HuH-7 (cell line): ENCODE results near the gene NKPD1.
A peak's percentile ranks its signal among the peaks of the same experiment; 100 is the strongest.
"Not testable (repeated sequence)": the region's sequence is repeated elsewhere in the genome, so short reads cannot be mapped to it uniquely, and the experiment has no call there.

Source experiments
- DNase-seq: peaks from one replicate; pipeline ENCODE4 v3.0.0; 2011; ENCODE audit warnings: low spot score

NKPD1 gene

DNA sequence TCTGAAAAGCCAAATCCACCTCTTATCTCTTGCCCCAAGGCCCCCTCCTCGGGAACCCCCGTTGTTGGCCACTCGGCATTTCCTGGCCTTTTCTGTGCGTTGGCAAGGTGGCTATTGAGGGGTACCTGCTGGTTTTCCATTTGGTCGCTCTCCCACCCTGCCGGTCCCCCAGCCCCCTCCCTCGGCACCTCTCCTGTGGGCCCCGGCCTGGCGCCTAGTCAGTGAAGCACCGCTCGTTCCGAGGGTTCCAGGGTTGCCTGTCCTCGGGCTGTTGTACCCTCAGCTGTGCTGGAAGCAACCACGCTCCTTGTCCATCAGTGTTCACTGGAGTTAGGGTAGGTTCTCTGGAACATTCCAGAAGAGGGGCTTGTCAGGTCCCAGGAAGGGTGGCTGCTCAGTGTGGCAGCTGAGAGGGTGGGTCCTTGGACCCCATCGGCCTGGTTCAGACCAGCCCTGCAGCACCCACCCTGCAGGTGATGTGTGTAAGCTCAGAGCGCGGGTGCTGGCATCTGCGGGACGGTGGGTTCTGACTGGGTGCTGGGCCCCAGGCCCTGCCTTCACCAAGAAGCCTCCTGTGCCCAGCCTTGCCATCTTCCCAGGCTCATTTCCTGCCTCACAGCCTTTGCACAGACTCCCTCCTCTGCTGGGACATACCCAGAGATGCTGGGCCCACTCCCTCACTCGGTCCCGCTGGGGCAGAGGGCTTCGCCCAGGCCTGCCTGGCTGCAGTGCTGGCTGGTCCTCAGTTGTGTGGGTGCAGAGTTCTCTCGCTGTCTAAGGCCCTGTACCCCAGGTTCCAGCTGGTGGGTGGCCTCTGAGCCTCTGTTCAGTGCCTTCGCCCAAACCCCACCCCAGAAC lies 21.3 kb downstream of the NKPD1 start:
- DNase-seq: no peak

DNA sequence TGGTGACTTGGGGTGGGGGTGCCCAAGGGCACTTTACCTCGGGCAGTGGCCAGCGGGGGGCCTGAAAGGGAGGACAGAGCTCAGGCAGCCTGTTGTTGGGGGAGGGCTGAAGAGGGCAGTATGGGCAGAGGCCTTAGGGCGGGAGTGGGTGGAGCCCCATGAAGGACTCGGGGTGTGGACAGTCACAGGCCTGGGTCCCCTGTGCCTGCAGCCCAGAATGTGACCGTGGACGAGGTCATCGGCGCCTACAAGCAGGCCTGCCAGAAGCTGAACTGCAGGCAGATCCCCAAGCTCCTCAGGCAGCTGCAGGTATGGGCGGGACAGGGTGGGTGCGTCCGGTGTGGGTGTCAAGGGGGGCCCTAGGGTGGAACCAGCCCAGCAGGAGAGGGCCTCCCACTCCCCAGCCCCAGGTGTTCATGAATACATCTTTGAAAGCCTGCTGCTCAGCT lies 22.5 kb downstream of the NKPD1 start:
- no peak for DNase-seq

DNA sequence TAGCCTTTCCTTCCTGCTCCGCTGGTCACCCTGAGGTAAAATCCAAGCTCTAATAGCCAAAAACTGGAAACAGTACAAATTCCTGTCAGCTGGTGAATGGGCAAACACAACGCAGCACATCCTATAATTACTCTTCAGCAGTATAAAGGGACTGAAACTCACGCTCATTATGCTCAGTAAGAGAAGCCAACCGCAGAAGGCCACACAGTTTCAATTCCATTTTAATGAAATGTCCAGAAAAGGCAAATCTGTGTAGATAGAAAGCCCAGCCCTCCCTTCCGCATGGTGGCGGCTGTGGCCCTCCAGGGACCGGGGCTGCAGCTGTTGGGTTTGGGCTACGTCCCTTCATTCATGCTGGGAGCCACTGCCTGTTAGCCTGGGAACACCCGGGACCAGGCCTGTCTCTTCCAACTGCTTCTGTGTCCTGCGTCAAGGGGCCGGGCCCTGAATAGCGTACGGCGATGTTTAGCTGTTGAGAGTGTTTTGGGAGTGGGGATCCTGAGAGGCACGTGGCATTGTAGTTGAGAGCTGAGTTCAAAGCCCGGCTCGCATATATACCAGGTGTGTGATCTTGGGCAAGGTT lies 23.5 kb downstream of the NKPD1 start:
- DNase-seq: no peak

DNA sequence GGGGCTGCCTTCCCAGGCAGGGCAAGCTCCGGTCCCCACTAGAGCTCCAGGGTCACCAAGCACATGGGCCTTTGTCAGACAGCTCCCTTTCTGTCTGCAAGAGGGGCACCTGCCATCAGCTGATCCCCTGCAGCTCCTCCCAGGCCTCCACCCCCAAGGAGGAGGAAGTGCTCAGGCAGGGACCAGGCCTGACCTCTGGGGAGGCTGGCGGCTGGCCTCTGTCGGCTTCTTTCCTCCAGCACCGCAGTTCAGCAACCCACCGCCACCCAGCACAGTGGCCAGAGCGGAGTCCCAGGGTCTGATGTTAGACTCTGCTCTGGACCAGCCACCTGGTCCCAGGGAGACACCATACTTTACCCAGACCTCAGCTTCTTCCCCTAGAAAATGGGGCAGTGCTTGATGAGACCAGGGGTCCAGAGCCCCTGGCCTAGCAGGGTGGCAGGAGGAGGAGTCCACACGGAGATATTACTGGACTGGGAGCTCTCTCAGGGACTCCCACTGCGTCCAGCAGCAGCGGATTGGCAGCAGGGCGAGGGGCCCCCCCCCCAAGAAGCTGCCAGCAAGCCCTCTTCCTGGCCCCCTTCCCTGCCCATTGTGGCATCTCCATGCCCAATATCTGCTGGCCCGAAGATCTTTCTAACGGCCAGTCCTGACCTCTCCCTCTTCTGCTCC lies 24.1 kb downstream of the NKPD1 start:
- no peak for DNase-seq

DNA sequence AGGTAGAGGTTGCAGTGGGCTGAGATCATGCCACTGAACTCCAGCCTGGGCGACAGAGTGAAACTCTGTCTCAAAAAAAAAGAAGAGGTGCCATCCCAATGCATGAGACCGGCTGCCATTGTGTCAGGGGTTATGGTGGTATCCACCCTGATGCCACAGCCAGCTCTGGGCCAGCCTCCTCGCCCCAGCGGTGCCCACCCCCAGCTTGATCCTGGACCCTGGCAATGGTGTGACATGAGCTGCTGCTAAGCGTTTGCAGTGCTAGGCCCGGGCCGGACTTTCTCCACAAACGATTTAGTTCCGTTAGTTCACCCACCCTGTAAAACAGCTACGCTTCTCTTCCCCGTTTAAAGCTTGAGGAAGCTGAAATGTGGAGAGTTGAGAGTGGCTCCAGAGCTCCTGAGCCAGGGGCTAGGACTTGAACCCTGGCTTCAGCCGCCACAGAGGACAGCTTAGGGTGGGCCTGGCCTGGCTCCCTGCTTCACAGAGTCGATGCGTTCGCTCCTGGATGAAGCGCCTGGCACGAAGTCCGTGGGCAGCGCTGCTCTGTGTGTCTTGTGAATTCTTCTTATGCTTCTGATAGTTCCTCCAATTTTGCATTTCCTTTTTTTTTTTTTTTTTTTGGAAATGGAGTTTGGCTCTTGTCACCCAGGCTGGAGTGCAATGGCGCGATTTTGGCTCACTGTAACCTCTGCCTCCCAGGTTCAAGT lies 25.5 kb downstream of the NKPD1 start:
- no peak for DNase-seq

DNA sequence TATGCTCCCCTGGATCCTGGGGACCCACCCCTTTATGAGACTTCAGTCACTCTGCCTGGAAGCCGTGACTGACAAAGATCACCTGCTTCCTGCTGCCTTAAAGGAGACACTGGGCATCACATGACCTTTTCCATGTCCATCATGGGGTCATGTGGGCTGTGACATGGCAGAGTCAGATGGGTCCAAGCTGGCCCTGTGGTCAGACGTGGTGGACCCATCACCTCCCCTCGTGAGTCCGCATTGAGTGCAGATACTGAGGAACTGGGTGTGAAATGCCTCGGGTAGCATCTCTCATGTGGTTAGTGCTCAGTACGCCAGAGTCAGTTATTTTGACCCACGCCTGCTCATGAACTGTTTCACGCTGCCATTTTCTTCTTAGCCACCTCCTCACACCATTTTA lies 27.1 kb downstream of the NKPD1 start:
- no peak for DNase-seq

DNA sequence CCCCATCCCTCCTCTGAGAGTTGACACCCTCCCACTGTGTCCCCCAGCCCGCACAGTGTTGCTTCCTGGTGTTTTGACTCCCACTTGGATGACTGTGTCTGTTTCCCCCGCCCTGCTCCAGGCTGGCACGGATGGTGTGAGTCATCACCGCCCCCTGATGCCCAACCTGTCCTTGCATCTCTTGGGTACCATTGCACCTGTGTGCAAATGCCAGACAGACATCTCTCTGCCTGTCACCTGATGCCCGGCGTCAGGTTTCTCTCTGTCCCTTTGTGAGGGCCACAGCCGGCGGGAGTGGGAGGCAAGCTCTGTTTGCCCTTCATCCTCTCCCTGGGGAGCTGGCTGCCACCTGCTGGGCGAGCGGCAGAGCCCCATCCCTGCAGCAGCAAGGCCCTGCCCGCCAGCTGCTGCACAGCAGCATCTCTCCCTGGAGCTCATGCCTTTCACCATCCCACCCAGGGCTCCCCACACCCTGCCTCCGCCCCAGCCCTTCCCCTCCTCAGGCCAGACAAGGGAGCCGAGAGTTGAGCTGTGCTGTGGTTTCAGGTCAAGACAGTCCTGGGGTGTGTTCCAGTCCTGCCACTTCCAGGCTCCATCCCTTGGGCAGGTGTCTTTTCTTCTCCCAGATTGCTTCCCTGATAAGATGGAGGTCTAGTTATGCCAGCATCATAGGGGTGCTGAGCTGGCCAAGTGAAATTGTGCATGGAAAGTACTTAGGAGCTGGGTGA lies 29.7 kb downstream of the NKPD1 start:
- no peak for DNase-seq

DNA sequence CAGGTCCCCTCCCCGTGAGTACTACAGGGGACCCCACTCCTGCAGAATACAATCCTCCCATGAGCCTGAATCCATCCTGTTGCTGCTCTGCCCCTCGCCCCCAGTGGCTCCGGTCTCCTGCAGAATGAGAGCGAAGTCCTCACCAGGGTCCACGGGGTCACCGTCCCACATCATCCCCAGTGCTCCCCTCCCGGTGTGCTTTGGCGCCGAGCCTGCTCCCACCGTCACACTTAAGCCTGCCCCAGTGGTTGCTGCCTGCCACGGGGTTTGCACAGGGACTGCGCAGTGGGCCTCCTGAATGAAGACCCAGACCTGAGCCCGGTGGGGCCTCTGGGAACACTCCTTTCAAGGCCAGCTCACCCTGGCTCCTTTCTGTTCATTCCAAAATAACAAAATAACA lies 30.5 kb downstream of the NKPD1 start:
- no peak for DNase-seq

DNA sequence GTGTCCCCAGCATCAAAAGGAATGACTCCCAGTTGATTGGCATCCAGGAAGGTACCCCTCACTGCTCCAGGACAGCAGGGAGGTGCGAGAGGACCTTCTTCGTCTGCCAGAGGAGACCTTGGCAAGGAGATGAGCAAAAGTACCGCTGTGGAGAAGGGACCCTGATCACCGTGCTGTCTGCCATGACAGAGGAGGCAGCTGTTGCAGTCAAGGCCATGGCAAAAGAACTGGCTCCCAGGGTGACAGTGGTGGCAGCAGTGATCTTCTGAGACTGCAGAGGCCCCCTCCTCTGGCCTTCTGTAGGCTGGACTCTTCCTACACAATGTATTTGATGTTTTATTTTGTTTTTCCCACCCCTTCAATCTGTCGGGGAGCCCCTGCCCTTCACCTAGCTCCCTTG lies 32.0 kb downstream of the NKPD1 start:
- no peak for DNase-seq

DNA sequence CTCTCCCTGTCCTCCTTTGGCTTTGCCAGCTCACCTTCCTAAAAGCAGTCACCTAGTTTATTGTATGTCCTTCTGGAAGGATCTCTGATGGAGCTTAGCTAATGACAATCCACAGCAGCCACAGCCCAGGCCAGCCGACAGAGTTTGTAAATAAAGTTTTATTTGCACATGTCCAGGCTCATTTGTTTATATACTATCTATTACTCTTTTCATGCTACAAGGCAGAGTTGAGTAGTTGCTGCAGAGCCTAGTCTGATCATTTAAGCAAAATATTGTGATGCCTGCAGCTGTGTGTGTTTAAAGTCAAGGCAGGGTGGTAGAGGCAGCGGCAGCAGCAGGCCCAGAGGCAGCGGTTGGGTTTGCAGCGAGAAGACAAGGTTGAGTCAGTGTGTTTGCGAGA lies 32.6 kb downstream of the NKPD1 start:
- no peak for DNase-seq

DNA sequence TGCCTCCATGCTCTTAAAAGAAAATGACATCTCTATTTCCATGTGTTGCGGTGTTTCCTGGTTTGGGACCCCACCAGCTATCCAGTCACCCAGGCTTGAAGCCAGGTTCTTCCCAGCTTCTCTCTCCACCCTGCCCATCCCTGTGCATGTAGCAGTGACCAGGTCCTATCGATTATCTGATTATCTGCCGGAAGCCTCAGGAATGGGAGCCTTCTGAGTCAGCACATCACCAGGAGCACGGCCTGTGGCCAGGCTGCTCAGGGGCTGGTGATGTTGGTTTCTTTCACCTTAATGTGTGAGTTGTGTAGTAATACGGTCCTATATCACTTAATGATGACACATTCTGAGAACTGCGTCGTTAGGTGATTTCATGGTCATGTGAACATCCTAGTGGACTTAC lies 34.1 kb downstream of the NKPD1 start:
- DNase-seq: no peak

DNA sequence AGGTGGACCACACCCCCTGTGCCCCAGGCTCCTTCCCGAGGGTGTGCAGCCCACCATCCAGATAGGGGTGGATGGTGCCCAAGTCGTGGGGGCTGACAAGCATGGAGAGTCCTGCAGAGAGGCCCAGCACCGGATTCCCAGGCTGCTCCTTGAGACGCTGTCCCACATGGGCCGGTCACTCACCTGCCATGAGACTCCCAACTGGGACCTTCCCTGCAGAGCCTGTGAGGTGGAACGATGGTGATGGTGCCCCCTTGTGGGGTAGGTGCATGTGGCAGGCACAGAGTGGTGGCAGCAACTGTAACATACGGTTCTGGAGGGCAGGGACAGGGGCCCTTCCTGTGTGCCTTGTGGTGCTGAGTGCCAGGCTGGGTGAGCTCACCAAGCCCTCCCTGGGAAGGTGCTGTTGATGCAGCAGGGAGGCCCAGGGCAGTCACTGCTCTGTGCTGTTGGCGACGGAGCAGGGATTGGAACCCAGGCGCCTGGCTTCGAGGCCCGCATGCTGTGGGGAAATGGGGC lies 34.7 kb downstream of the NKPD1 start:
- DNase-seq: peak; percentile 85

DNA sequence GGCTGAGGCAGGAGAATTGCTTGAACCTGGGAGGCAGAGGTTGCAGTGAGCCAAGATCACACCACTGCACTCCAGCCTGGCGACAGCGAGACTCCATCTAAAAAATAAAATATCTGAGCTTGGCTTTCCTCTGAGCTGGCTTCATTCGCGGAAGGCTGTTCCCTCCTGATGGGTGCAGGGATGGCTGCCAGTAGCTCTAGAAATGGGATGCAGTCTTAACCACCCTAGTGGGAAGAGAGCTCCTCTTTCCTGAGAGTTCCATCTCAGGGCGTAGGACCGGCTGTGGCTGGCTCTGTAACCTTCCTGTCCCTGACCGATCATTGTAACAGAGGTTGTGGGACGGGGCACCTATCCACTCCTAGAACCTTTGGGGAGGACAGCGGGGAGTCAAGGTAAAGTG lies 35.4 kb downstream of the NKPD1 start:
- no peak for DNase-seq

DNA sequence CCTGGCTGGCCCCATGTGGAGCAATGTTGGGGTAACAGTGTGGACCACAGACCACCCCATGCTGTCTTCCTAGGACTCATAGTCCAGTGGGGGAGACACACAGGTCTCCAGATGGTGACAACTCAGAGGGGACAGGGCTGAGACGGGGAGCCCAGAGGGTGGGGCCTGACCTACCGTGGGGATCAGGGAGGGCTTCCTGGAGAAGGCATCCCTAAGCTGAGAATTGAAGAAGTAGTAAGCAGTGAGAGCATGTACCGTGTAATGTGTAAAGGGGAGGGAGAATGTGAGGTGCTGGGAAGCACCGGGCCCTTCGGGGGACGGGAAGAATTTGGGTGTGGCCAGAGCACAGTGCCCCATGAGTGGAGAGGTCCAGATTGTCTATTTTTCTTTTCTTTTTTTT lies 36.8 kb downstream of the NKPD1 start:
- no peak for DNase-seq

DNA sequence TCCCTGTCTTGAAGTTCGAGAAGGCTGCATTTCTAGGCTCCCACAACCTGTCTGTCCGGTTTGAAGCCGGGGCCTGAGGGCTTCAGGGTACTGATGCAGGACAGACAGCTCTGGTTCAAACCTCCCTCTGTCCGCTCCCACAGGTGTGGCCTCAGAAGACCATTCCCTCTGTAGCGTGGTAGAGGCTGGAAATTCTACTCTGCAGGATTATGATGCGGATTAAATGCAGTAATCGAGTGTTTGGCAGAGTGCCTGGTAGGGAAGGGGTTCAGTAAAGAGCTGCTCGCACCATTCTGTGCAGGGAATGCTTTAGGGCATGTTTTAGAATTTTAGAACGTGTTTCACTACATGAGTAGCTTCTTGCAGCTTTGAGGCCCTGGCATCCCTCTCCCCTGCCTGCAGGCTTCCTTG lies 37.3 kb downstream of the NKPD1 start:
- DNase-seq: no peak

DNA sequence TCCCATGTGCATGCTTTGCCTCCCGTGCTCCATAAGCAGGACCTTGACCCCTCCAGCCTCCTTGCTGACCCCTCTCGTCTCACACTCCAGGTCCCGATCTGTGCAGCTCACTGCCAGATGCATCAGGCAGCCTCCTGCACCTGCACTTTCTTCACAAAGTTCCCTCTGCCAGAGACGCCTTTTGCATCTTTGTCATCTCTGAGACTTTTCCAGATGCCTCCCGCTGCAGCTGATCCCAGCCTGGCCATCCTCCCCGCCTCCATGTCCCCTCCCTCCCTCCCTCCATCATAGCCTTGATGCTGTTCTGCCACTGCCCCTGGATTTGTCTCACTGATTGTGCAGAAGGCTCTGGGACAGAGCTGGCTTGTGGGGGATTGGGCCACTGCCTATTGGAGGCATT lies 38.0 kb downstream of the NKPD1 start:
- DNase-seq: no peak

DNA sequence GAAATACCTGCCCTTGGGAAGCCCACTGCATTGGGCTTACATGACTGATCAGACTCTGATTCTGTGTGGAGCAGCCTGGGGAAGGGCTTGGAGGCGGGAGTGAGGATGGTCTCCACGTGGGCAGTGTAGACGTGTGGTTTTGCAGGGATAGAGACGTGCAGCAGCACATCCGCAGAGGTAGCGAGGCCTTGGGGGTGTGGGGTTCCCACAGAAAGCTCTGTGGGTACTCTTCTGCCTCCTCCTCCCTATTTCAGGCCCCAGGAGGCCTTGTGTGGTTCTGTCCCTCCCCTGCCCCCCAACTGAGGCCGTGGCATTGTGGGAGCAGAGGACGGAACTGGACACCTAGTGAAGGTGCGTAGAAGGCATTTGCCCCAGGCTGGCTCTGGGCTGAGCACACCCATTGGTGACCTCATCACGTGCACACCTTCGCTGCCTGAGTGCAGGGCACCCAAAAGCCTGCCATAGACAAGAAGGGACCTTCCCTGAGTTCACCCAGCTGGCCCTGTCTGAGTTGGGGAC lies 38.9 kb downstream of the NKPD1 start:
- no peak for DNase-seq

DNA sequence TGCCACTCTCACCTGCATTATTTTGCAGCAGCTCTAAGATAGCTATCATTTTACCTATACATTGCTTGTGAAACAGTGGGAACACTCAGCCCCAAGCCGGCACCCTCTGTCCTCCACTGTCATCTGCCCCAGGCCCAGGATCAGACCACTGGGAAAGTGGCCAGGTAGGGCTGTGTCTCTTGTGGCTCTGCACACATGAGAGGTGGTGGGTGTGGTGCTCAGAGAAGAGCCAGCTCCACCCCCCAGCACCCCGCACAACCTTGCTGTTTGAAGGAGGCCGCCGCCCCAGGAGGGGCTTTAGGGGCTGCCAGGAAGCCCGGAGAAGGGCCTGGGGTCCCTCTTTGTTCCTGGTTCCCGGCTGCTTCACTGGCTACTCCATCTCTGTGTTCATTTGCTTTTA lies 41.2 kb downstream of the NKPD1 start:
- DNase-seq: no peak

DNA sequence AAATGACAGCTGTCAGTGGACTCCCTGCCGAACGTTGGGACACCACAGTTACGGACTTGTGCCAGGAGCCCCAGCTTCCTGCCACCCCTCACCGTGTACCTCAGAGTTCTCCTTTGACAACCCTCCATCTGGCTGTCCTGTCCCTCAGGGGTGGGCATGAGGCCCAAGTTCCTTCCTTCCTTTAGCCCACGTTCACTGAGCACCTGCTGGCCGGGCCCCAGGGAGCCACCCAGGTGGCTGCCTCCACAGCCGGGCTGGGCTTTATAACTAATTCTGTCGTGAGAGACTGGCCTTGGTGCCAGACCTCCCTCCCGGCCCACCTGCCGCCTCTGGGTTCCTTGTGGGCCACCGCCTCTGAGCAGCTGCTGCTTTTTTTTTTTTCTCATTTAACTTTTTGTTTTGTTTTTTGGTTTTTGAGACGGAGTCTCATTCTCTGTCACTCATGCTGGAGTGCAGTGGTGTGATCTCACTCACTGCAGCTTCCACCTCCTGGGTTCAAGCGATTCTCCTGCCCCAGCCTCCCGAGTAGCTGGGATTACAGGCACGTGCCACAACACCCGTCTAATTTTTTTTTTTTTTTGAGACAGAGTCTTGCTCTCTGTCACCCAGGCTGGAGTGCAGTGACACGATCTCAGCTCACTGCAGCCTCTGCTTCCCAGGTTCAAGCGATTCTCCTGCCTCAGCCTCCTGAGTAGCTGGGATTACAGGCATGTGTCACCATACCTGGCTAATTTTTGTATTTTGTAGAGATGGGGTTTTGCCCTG lies 42.0 kb downstream of the NKPD1 start:
- DNase-seq: not testable (repeated sequence)

DNA sequence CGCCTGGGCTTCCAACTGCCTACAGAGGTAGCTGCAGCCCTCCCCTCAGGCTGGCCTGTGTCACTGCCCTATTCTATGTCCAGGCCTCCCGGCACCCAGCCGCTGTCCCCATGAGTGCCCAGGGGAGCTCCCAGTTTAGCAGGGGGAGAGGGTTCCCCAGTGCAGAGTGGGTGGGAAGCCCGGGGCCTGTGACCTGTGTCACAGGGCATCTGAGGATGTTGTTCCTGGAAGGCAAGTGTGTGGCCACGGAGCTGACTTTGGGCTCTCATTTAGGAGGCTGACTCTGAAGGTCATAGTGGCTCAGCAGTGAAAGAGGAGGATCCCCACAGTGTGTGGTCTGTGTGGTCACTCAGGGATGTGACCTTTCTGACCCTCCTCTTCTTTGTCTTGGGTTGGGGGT lies 42.7 kb downstream of the NKPD1 start:
- DNase-seq: no peak

DNA sequence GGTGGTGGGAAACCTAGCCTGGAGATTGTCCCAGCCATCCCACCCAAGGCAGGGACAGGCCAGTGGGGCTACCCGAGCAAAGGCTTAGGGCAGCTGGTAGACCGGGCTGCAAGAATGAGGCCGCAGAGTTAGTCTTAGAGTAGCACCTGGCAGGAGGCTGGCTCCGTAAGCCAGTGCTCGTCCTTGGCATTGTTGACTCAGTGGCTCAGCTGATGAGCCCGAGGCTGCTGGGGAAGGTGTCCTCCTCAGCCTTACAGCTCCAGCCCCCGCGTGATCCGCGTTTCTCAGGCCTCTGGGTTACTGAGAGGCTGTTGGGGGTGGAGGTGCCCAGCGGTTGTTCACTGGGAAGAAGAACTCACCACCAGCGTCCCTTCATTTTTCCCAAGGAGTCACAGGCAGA lies 43.1 kb downstream of the NKPD1 start:
- DNase-seq: no peak
